HG02798 (cell line): ENCODE data around the gene CDYL.

Source experiments
- ATAC-seq: cut with Tn5 transposase; IDR thresholded peaks from one replicate; pipeline ENCODE4 v1.9.1; 2021; ENCODE audit warnings: mild to moderate bottlenecking; ENCODE audit not compliant: unreplicated experiment, poor library complexity

Gene CDYL

GRCh38 chr6:4950076-4950475 is 173.9 kb downstream of the CDYL start:
- no peak for ATAC-seq

- no peak for ATAC-seq
Observed at GRCh38 chr6:4950836-4951533, 174.8 kb downstream of the CDYL start.

- no peak for ATAC-seq
Observed at GRCh38 chr6:4953440-4953839, 177.2 kb downstream of the CDYL start.

- no peak for ATAC-seq
Observed at GRCh38 chr6:4956625-4957024, 180.4 kb downstream of the CDYL start.

GRCh38 chr6:4957521-4958231 is 181.5 kb downstream of the CDYL start:
- no peak for ATAC-seq

GRCh38 chr6:4958624-4959023 is 182.4 kb downstream of the CDYL start:
- ATAC-seq: no peak

- no peak for ATAC-seq
Observed at GRCh38 chr6:4961322-4962168, 185.3 kb downstream of the CDYL start.

GRCh38 chr6:4962905-4963304 is 186.7 kb downstream of the CDYL start:
- no peak for ATAC-seq

GRCh38 chr6:4964675-4965561 is 188.7 kb downstream of the CDYL start:
- no peak for ATAC-seq

- ATAC-seq: no peak
Observed at GRCh38 chr6:4965562-4966389, 189.6 kb downstream of the CDYL start.

- no peak for ATAC-seq
Observed at GRCh38 chr6:4967301-4968030, 191.3 kb downstream of the CDYL start.

GRCh38 chr6:4969609-4970285 is 193.5 kb downstream of the CDYL start:
- ATAC-seq: no peak

- no peak for ATAC-seq
Observed at GRCh38 chr6:4970739-4971395, 194.7 kb downstream of the CDYL start.

GRCh38 chr6:4971851-4972250 is 195.6 kb downstream of the CDYL start:
- no peak for ATAC-seq

- ATAC-seq: no peak
Observed at GRCh38 chr6:4972438-4972837, 196.2 kb downstream of the CDYL start.

GRCh38 chr6:4973415-4973814 is 197.2 kb downstream of the CDYL start:
- ATAC-seq: no peak

- ATAC-seq: no peak
Observed at GRCh38 chr6:4973982-4974745, 198.0 kb downstream of the CDYL start.
